Stimulated activated CD8-positive, alpha-beta memory T cell treated with anti-CD3 and anti-CD28 coated beads, Interleukin-15, amount 100 ng/mL, for 1 hour (primary cell): ENCODE data around the gene MCRIP2.

Experiments
- DNase-seq: peaks from one replicate; pipeline ENCODE4 v3.0.0-alpha.2; 2020; ENCODE audit warnings: low read depth

The MCRIP2 gene

GRCh38 chr16:632486-633335 lies 8.9 kb upstream of the MCRIP2 start:
- no peak for DNase-seq

- DNase-seq, result no peak
These were observed 8.1 kb upstream of the MCRIP2 start for GRCh38 chr16:633336-634050.

GRCh38 chr16:634051-634670 lies 7.5 kb upstream of the MCRIP2 start:
- DNase-seq, result no peak

GRCh38 chr16:634996-635395 lies 6.6 kb upstream of the MCRIP2 start:
- no peak for DNase-seq

- DNase-seq, result no peak
These were observed 5.9 kb upstream of the MCRIP2 start for GRCh38 chr16:635573-636205.

GRCh38 chr16:636206-637080 lies 5.2 kb upstream of the MCRIP2 start, which contains the start of gene METTL26:
TSS of gene METTL26 (minus strand) at chr16:636305. CDS start at chr16:636290, 15 bp downstream.
- DNase-seq, result peak; percentile 81

- peak; percentile 80 for DNase-seq
These were observed 4.3 kb upstream of the MCRIP2 start for GRCh38 chr16:637081-638018.

- DNase-seq, result no peak
These were observed 3.5 kb upstream of the MCRIP2 start for GRCh38 chr16:638034-638543.

- DNase-seq, result no peak
These were observed 2.8 kb upstream of the MCRIP2 start for GRCh38 chr16:638836-639235.

GRCh38 chr16:640614-641013 lies 1.0 kb upstream of the MCRIP2 start:
- DNase-seq, result no peak

GRCh38 chr16:642189-643049 lies 791 bp downstream of the MCRIP2 start:
- no peak for DNase-seq

GRCh38 chr16:643050-643368 lies 1.4 kb downstream of the MCRIP2 start:
- no peak for DNase-seq

GRCh38 chr16:644556-644955 lies 2.9 kb downstream of the MCRIP2 start:
- DNase-seq, result no peak

- no peak for DNase-seq
These were observed 4.4 kb downstream of the MCRIP2 start for GRCh38 chr16:645852-646678.

- DNase-seq, result no peak
These were observed 5.1 kb downstream of the MCRIP2 start for GRCh38 chr16:646679-647172.

GRCh38 chr16:647173-647902 lies 5.7 kb downstream of the MCRIP2 start:
- no peak for DNase-seq

GRCh38 chr16:648071-648780 lies 6.6 kb downstream of the MCRIP2 start:
- DNase-seq, result no peak
